NB4 (cell line): ENCODE results near the gene SLC47A2.
"Not testable (repeated sequence)": the region's sequence is repeated elsewhere in the genome, so short reads cannot be mapped to it uniquely, and the experiment has no call there.

Experiments used
- MAX ChIP-seq: IDR thresholded peaks from 2 replicates; pipeline ENCODE4 v1.6.1; 2011; ENCODE audit warnings: low read depth, low read length
- TF ChIP-seq, protein P1 (sequence below): IDR thresholded peaks from one replicate; pipeline ENCODE4 v1.5.1; 2012; ENCODE audit warnings: low read depth, low read length

DNA sequence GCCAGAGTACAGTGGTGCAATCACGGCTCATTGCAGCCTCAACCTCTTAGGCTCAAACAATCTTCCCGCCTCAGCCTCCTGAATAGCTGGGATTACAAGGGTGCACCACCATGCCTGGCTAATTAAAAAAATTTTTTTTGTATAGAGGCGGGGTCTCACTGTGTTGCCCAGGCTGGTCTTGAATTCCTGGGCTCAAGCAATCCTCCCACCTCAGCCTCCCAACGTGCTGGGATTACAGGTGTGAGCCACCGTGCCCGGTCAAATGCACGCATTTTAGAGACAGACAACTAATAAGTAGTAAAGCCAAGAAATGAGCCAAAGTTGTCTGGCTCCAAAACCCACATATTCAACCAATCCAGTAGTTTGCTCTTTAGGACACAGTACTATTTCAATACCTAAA is 46.7 kb downstream of the SLC47A2 start:
- TF ChIP-seq, protein P1, sequence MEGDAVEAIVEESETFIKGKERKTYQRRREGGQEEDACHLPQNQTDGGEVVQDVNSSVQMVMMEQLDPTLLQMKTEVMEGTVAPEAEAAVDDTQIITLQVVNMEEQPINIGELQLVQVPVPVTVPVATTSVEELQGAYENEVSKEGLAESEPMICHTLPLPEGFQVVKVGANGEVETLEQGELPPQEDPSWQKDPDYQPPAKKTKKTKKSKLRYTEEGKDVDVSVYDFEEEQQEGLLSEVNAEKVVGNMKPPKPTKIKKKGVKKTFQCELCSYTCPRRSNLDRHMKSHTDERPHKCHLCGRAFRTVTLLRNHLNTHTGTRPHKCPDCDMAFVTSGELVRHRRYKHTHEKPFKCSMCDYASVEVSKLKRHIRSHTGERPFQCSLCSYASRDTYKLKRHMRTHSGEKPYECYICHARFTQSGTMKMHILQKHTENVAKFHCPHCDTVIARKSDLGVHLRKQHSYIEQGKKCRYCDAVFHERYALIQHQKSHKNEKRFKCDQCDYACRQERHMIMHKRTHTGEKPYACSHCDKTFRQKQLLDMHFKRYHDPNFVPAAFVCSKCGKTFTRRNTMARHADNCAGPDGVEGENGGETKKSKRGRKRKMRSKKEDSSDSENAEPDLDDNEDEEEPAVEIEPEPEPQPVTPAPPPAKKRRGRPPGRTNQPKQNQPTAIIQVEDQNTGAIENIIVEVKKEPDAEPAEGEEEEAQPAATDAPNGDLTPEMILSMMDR, result not testable (repeated sequence)
- not testable (repeated sequence) for TF ChIP-seq MAX
